HepG2 (cell line): ENCODE measurements around the gene MTX3.

Experiments used
- BHLHE40 ChIP-seq: IDR thresholded peaks from 2 replicates; pipeline ENCODE4 v1.6.1; 2011; ENCODE audit warnings: low read length, improper control_type of control experiment
- CTCF ChIP-seq: sonication (generic); formaldehyde crosslinking; IDR thresholded peaks from 2 replicates; pipeline ENCODE4 v1.5.0; 2020; ENCODE audit warnings: mild to moderate bottlenecking, missing genetic modification reagents, moderate library complexity
- FOXM1 ChIP-seq: sonication (generic); formaldehyde crosslinking; IDR thresholded peaks from 2 replicates; pipeline ENCODE4 v1.5.0; 2020; ENCODE audit warnings: missing genetic modification reagents
- IRX3 ChIP-seq: sonication (generic); formaldehyde crosslinking; IDR thresholded peaks from 2 replicates; pipeline ENCODE4 v1.8.1; 2023; ENCODE audit warnings: mild to moderate bottlenecking, low read depth, missing genetic modification reagents, borderline replicate concordance
- KLF15 ChIP-seq: sonication (generic); formaldehyde crosslinking; IDR thresholded peaks from 2 replicates; pipeline ENCODE4 v1.8.1; 2023; ENCODE audit warnings: borderline replicate concordance, mild to moderate bottlenecking, inconsistent platforms, missing genetic modification reagents, mixed read lengths
- POLR2A ChIP-seq, 2 experiments: IDR thresholded peaks; 2 replicates each; pipeline ENCODE4 v1.6.1; 2011; ENCODE audit warnings: low read depth in 2 of 2, low read length in 2 of 2, mild to moderate bottlenecking in 1 of 2, moderate library complexity in 1 of 2; ENCODE audit not compliant: insufficient read depth in 1 of 2
- SMAD3 ChIP-seq: sonication (generic); formaldehyde crosslinking; IDR thresholded peaks from 2 replicates; pipeline ENCODE4 v1.4.0; 2020; ENCODE audit warnings: missing genetic modification reagents
- SRSF1 ChIP-seq: fragments of 200-400 bp; formaldehyde crosslinking; optimal IDR thresholded peaks from 2 replicates; pipeline ENCODE3; 2017; ENCODE audit warnings: mild to moderate bottlenecking, low read depth, low read length, moderate library complexity
- ZNF749 ChIP-seq: sonication (generic); formaldehyde crosslinking; IDR thresholded peaks from 2 replicates; pipeline ENCODE4 v1.8.0; 2022; ENCODE audit warnings: mild to moderate bottlenecking, missing genetic modification reagents, moderate library complexity, borderline replicate concordance
- ZSCAN29 ChIP-seq: sonication (generic); formaldehyde crosslinking; conservative IDR thresholded peaks from 2 replicates; pipeline ENCODE4 v1.4.0; 2020; ENCODE audit warnings: mild to moderate bottlenecking, missing genetic modification reagents

GRCh38 chr5:79986260-79986659 is 4.8 kb downstream of the MTX3 start:
- TF ChIP-seq ZNF749 (CRISPR knock-in tag): no peak
- no peak for TF ChIP-seq ZSCAN29
- TF ChIP-seq BHLHE40: no peak
- no peak for TF ChIP-seq KLF15 (CRISPR knock-in tag)
- no peak for TF ChIP-seq POLR2A (IDR thresholded peaks at IDR 0.05; ENCODE audit: insufficient read depth in 1 of 2, low read depth in 2 of 2, low read length in 2 of 2)
- TF ChIP-seq SRSF1: no peak
- no peak for TF ChIP-seq IRX3 (CRISPR knock-in tag)
- TF ChIP-seq FOXM1 (CRISPR knock-in tag): no peak
- TF ChIP-seq CTCF: no peak
- TF ChIP-seq SMAD3 (CRISPR knock-in tag): no peak
